ENCODE measurements around the gene TCP11L2. TPM values are rescaled to one million over a fixed set of nuclear protein-coding genes. Genes with fewer than 3 reads are reported as not detected.

TCP11L2 gene
- total RNA-seq, 1 experiment from 2014 or later = 7.7 TPM

- no peak for DNase-seq
- no peaks in the 10 kb centered on the region for H3K36me3 ChIP-seq (ENCODE audit: control insufficient read depth, insufficient read depth, low read length)
- no TSS peak for BruUV-seq (replicated peaks)
- H3K36me3 Mint-ChIP-seq (ENCODE audit: insufficient read depth, unreplicated experiment) = no peaks in the 10 kb centered on the region
- POLR2A ChIA-PET = no interaction called here
- H3K27me3 ChIP-seq (replicated peaks; ENCODE audit: control insufficient read depth, insufficient read depth, low read length) = no peaks in the 10 kb centered on the region
- H3K4me1 Mint-ChIP-seq (ENCODE audit: low read depth, unreplicated experiment) = no peaks in the 10 kb centered on the region
- no peak for TF ChIP-seq CTCF (IDR thresholded peaks at IDR 0.05; ENCODE audit: insufficient read depth in 1 of 2, low read depth in 1 of 2, low read length in 1 of 2, severe bottlenecking in 1 of 2, unreplicated experiment in 1 of 2)
- H3K9me3 ChIP-seq = no peaks in the 10 kb centered on the region
- intact Hi-C loops (cut with micrococcal nuclease; ENCODE audit: unreplicated experiment) = no loop called here
- no peak overlapping the region for H3K4me3 Mint-ChIP-seq (ENCODE audit: unreplicated experiment)
- no peaks in the 10 kb centered on the region for H3K27me3 Mint-ChIP-seq (ENCODE audit: insufficient read depth, unreplicated experiment)
- CTCF ChIA-PET = no interaction called here
- H3K4me3 ChIP-seq (ENCODE audit: low read depth, low read length) = no peak overlapping the region
- no peak overlapping the region for H3K27ac Mint-ChIP-seq (ENCODE audit: unreplicated experiment)
- no peaks in the 10 kb centered on the region for H3K4me1 ChIP-seq
- no peaks in the 10 kb centered on the region for H3K9me3 Mint-ChIP-seq (ENCODE audit: unreplicated experiment)
Measured at GRCh38 chr12:106333756-106334155, 31.2 kb downstream of the TCP11L2 start.

DNA sequence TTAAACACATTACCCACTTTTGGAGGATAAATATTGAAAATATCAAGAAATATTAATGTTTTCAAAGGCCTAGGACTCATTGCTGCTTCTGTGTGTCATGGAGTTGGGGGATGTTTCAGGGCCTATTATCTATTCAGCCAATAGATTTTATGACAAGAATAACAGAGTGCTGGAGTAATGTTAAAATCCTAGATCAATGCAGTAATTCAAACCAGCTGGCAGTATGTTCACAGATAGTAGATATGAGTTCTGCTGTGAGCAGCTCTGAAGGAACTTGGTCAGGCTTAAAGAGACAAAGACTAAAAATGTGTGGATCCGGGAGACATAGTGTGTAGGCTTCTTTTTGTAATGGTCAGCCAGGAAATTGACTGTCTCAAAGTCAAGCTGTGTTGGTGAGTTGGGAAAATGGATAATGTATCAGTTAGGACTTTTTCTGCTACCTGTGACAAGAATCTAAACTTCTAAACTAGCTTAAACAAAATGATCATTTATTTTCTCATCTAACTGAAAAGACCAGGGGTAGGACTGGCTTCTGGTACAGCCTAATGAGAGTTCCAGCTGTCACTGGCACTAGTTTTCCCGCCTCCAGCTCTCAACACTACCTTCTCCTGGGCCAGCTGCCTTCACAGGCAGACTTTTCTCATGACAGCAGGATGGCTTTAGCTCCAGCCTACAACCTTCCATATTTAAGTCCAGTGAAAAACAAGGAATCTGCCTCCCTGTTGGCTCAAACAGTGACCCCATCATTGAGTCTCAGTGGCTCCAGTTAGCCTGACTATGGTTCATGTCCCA is 38.7 kb downstream of the TCP11L2 start:
- ChIA-PET CTCF (no interaction called here), POLR2A (no interaction called here)
- no peak for DNase-seq
- H3K4me1 Mint-ChIP-seq (ENCODE audit: low read depth, unreplicated experiment) = no peaks in the 10 kb centered on the region
- H3K4me3 Mint-ChIP-seq (ENCODE audit: unreplicated experiment) = no peak overlapping the region
- no peaks in the 10 kb centered on the region for H3K36me3 Mint-ChIP-seq (ENCODE audit: insufficient read depth, unreplicated experiment)
- no peaks in the 10 kb centered on the region for H3K9me3 Mint-ChIP-seq (ENCODE audit: unreplicated experiment)
- Histone ChIP-seq H3K36me3 (ENCODE audit: control insufficient read depth, insufficient read depth, low read length) (no peaks in the 10 kb centered on the region), H3K9me3 (no peaks in the 10 kb centered on the region), H3K4me3 (ENCODE audit: low read depth, low read length) (no peak overlapping the region), H3K27me3 (replicated peaks; ENCODE audit: control insufficient read depth, insufficient read depth, low read length) (no peaks in the 10 kb centered on the region), H3K4me1 (no peaks in the 10 kb centered on the region)
- no peak for TF ChIP-seq CTCF (IDR thresholded peaks at IDR 0.05; ENCODE audit: insufficient read depth in 1 of 2, low read depth in 1 of 2, low read length in 1 of 2, severe bottlenecking in 1 of 2, unreplicated experiment in 1 of 2)
- H3K27me3 Mint-ChIP-seq (ENCODE audit: insufficient read depth, unreplicated experiment) = no peaks in the 10 kb centered on the region
- H3K27ac Mint-ChIP-seq (ENCODE audit: unreplicated experiment) = no peak overlapping the region
- BruUV-seq (replicated peaks) = no TSS peak
- intact Hi-C loops (cut with micrococcal nuclease; ENCODE audit: unreplicated experiment) = no loop called here

DNA sequence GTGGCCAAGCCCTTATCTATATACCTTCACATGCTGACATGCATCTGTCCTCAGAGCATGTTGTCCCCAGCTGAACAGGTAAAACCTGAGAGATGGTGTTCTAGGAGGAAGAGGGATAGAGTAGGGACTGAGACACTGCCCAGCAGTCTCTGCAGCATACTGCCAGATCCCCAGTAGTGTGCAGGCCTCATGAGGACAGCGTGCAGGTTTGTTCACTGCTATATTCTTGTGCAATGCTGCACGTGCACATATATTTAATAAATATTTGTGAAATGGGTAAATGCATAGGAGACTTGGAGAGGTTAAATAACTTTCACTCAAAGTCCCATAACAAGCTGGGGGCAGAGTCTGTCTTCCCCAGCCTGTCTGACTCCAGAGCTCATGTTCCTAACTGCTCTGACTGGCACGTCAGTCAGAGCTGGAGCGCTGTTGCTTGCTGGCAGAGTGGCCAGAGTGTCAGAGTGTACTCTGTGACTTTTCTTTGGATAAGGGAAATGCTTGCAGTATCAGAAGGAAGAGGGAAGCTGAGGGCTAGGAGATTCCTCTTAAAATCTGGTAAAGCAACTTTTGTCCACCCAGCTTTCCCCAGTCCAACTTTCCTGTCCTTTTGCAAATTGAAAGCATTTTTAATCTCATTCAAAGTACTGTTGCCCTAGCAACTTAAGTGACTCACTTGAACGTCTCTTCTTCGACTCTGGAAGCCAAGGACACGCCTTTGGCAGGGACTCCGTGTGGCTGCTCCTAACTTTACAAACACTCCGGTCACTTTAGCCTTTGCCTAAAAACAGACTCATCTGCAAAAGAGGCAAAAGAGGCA is 40.1 kb downstream of the TCP11L2 start:
- Histone ChIP-seq H3K4me1 (no peaks in the 10 kb centered on the region), H3K27me3 (replicated peaks; ENCODE audit: control insufficient read depth, insufficient read depth, low read length) (no peaks in the 10 kb centered on the region), H3K4me3 (ENCODE audit: low read depth, low read length) (no peak overlapping the region), H3K9me3 (no peaks in the 10 kb centered on the region), H3K36me3 (ENCODE audit: control insufficient read depth, insufficient read depth, low read length) (no peaks in the 10 kb centered on the region)
- intact Hi-C loops (cut with micrococcal nuclease; ENCODE audit: unreplicated experiment) = no loop called here
- no peak overlapping the region for H3K4me3 Mint-ChIP-seq (ENCODE audit: unreplicated experiment)
- ChIA-PET POLR2A (no interaction called here), CTCF (no interaction called here)
- no TSS peak for BruUV-seq (replicated peaks)
- no peaks in the 10 kb centered on the region for H3K27me3 Mint-ChIP-seq (ENCODE audit: insufficient read depth, unreplicated experiment)
- no peaks in the 10 kb centered on the region for H3K4me1 Mint-ChIP-seq (ENCODE audit: low read depth, unreplicated experiment)
- TF ChIP-seq CTCF (IDR thresholded peaks at IDR 0.05; ENCODE audit: insufficient read depth in 1 of 2, low read depth in 1 of 2, low read length in 1 of 2, severe bottlenecking in 1 of 2, unreplicated experiment in 1 of 2) = no peak
- no peak for DNase-seq
- no peaks in the 10 kb centered on the region for H3K9me3 Mint-ChIP-seq (ENCODE audit: unreplicated experiment)
- H3K27ac Mint-ChIP-seq (ENCODE audit: unreplicated experiment) = no peak overlapping the region
- H3K36me3 Mint-ChIP-seq (ENCODE audit: insufficient read depth, unreplicated experiment) = no peaks in the 10 kb centered on the region

All from Caco-2 (cell line).